Thyroid gland (tissue), 4 donors: Measurements from ENCODE around the gene AP4S1.

Experiments
- CTCF ChIP-seq, 6 experiments: fragments of 200-600 bp in 3 of 6; fragments of 450-650 bp in 3 of 6; sonication (generic) in 3 of 6; IDR thresholded peaks; one replicate each; pipeline ENCODE4 v1.5.1; 2016 to 2019; ENCODE audit warnings: antibody characterized with exemption in 6 of 6, mild to moderate bottlenecking in 2 of 6, inconsistent platforms in 1 of 6, moderate library complexity in 1 of 6
- POLR2A ChIP-seq, 2 donors: fragments of 450-650 bp; IDR thresholded peaks; one replicate each; pipeline ENCODE4 v1.6.1; 2017; ENCODE audit warnings: antibody characterized with exemption in 2 of 2, mild to moderate bottlenecking in 2 of 2, moderate library complexity in 1 of 2

- no peak for TF ChIP-seq CTCF (IDR thresholded peaks at IDR 0.05)
- no peak for TF ChIP-seq POLR2A (IDR thresholded peaks at IDR 0.05)
These were observed 7.3 kb upstream of the AP4S1 start for GRCh38 chr14:31018057-31018645.
